HG03025 (cell line): ENCODE data around the gene ZNF181.

Source experiments
- ATAC-seq: cut with Tn5 transposase; IDR thresholded peaks from one replicate; pipeline ENCODE4 v1.9.1; 2021; ENCODE audit warnings: mild to moderate bottlenecking, moderate library complexity; ENCODE audit not compliant: unreplicated experiment, low FRiP score

The ZNF181 gene

GRCh38 chr19:34744896-34745690, 11.1 kb downstream of the ZNF181 start:
- ATAC-seq, result no peak

GRCh38 chr19:34757441-34757840, 23.4 kb downstream of the ZNF181 start:
- no peak for ATAC-seq

- no peak for ATAC-seq
Measured at GRCh38 chr19:34759218-34759917, 25.3 kb downstream of the ZNF181 start.

GRCh38 chr19:34766386-34766785, 32.3 kb downstream of the ZNF181 start:
- ATAC-seq, result no peak

- ATAC-seq, result no peak
Measured at GRCh38 chr19:34767951-34768350, 33.9 kb downstream of the ZNF181 start.

GRCh38 chr19:34772697-34773554, 38.9 kb downstream of the ZNF181 start, which contains the start of gene ZNF599:
ZNF599 (minus strand) TSS chr19:34773215; CDS start chr19:34772841, 374 bp downstream.
- ATAC-seq, result peak; percentile 93

GRCh38 chr19:34773555-34773864, 39.5 kb downstream of the ZNF181 start:
- ATAC-seq, result no peak

GRCh38 chr19:34774857-34775256, 40.8 kb downstream of the ZNF181 start:
- no peak for ATAC-seq

- ATAC-seq, result no peak
Measured at GRCh38 chr19:34778342-34778741, 44.3 kb downstream of the ZNF181 start.

- ATAC-seq, result no peak
Measured at GRCh38 chr19:34779652-34780051, 45.6 kb downstream of the ZNF181 start.

GRCh38 chr19:34786236-34786635, 52.2 kb downstream of the ZNF181 start:
- ATAC-seq, result no peak

- ATAC-seq, result no peak
Measured at GRCh38 chr19:34787059-34787824, 53.2 kb downstream of the ZNF181 start.

GRCh38 chr19:34788074-34788473, 54.0 kb downstream of the ZNF181 start:
- no peak for ATAC-seq

- ATAC-seq, result no peak
Measured at GRCh38 chr19:34793565-34793964, 59.5 kb downstream of the ZNF181 start.

GRCh38 chr19:34794066-34794960, 60.3 kb downstream of the ZNF181 start:
- no peak for ATAC-seq
